Measurements from ENCODE around the gene FEN1.

FEN1 gene, protein sequence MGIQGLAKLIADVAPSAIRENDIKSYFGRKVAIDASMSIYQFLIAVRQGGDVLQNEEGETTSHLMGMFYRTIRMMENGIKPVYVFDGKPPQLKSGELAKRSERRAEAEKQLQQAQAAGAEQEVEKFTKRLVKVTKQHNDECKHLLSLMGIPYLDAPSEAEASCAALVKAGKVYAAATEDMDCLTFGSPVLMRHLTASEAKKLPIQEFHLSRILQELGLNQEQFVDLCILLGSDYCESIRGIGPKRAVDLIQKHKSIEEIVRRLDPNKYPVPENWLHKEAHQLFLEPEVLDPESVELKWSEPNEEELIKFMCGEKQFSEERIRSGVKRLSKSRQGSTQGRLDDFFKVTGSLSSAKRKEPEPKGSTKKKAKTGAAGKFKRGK

DNA sequence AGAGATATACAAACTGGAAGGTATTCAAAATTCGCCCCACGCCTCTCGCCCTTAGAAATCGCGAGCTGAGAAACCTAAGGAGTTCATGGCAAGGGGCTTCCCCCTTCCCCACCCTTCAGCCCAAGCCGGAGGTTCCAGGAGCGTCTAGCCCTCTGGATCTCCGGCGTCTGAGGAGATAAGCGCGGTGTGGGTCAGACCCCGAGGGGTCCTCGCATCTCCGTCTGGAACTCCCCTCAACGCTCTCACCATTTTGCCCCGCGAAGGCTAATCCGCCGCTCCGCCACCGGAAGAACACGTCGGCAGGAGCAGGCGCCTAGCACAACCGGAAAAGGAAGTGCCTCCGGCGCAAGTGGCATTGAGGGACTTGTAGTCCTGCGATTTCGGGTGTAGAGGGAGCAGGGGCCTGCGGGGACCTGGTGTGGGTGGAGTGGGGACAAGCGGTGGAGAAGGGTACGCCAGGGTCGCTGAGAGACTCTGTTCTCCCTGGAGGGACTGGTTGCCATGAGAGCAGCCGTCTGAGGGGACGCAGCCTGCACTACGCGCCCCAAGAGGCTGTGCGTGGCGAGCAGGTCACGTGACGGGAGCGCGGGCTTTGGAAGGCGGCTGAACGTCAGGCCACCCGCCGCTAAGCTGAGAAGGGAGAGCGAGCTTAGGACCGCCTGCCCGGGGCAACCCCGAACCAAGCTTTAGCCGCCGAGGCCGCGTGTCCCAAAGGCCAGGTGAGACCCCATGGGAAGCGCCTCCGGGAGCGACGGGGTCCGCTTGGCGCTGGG is at the start of gene FEN1, which contains the start of gene TMEM258:
Gene FEN1 (plus strand): TSS at position 602 of the 773 bp plus-strand sequence. CDS start 2,451 bp downstream, outside the sequence.
Gene TMEM258 (minus strand): TSS at position 290 of the 773 bp plus-strand sequence. CDS start 41 bp downstream, at position 249.
- peak; percentile 84 for DNase-seq

DNA sequence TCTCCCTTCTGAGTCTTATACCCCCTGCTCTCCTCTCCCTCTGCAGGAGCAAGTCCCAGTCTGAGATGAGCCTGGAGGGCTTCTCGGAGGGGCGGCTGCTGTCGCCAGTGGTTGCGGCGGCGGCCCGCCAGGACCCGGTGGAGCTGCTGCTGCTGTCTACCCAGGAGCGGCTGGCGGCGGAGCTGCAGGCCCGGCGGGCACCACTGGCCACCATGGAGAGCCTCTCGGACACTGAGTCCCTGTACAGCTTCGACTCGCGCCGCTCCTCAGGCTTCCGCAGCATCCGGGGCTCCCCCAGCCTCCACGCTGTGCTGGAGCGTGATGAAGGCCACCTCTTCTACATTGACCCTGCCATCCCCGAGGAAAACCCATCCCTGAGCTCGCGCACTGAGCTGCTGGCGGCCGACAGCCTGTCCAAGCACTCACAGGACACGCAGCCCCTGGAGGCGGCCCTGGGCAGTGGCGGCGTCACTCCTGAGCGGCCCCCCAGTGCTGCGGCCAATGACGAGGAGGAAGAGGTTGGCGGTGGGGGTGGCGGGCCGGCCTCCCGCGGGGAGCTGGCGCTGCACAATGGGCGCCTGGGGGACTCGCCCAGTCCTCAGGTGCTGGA is 49.1 kb upstream of the FEN1 start:
- no peak for DNase-seq

DNA sequence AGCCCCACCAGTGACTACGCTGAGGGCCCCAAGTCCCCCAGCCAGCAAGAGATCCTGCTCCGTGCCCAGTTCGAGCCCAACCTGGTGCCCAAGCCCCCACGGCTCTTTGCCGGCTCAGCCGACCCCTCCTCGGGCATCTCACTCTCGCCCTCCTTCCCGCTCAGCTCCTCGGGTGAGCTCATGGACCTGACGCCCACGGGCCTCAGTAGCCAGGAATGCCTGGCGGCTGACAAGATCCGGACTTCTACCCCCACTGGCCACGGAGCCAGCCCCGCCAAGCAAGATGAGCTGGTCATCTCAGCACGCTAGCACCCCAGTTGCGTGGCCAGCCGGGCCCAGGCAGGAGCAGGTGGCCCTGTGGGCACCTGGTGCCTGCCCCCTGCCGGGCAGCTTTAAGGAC is 48.5 kb upstream of the FEN1 start:
- no peak for DNase-seq

DNA sequence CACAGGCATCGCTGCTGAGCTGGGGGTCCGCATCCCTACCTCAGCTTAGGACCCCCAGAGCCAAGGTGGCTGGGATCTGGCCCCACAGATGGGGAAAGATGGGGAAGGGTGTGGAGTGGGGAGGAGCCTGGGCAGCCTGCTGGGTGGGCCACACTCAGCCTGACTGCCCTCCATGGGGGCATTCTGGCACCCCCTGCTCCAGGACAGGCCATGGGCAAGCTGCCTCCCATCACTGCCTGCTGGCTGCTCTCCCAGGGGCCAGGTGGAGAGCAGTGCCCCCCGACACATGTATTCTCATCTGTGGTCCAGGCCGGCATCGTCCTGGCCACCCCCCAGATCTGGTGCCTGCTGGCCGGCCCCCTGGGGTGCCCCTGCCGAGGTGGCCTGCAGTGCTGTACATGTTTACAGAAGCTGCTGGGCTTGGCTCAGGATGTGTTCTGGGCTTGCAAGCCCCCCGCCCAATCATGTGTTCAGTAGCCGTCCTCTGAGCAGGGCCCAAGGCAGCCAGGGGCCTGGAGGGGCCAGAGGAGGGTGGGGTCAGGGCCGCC is 48.0 kb upstream of the FEN1 start:
- no peak for DNase-seq

DNA sequence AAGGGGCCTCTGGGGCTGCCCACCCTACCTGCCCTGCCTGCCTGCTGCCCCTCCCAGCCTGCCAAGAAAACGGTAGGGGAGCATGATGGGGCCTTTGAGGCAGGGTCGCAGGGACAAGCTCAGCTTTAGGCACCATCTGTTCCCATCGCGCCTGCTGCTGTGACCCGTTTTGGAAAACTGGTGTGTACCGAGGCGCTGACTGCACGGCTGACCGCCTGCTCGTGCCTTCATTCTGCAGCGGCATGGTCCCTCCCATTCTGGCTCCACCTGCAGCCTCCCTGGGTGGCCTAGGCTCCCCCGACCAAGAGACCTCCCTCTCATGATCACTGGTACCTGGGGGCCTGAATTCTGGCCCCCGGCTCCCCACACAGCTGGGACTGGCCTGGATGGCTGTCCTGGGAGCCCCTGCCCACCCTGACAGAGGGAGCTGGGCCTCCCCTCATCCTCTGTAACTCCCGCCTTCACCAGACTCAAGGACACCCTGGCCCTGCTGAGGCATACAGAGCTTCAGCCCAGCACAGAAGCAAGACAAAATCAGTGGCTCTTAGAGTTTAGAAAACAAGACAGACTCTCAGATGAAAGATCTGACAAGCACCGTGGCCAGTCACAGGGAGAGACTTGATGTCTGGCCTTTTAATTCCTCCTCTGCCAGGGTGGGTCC is 46.8 kb upstream of the FEN1 start:
- peak; percentile 8 for DNase-seq

DNA sequence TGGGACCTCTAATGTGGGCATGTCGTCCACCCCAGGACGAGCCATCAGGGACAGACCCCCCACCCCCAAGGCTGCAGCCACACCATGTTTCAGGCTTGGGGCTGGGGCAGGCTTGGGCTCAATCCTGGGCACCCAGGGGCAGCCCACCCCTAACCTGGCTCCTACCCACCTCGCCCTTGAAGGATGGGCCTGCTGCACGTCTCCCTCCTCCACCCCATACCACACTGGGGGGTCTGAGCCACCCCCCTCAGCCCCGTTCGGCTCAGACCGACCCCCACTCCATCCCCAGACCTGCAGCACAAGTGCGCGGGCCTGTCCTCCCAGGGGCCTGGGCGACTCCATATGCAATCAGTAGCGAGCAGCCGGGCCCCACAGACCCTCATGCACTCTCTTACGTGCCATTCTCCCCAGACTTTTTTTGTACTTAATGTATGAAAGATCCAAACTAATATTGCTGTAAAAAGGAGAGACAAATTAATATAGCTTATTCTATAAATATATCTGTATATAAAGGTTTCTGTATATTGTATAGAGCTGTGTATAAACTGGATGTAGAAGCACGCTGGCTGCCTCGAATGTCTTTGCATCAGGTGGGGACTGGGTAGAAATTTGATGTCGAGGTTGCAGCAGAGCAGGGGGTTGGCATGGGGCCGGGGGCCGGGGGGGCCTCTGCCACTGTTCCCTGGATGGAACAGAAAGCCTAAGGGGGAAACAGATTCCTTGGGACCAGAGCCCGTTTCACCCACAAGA is 46.1 kb upstream of the FEN1 start:
- DNase-seq = no peak

DNA sequence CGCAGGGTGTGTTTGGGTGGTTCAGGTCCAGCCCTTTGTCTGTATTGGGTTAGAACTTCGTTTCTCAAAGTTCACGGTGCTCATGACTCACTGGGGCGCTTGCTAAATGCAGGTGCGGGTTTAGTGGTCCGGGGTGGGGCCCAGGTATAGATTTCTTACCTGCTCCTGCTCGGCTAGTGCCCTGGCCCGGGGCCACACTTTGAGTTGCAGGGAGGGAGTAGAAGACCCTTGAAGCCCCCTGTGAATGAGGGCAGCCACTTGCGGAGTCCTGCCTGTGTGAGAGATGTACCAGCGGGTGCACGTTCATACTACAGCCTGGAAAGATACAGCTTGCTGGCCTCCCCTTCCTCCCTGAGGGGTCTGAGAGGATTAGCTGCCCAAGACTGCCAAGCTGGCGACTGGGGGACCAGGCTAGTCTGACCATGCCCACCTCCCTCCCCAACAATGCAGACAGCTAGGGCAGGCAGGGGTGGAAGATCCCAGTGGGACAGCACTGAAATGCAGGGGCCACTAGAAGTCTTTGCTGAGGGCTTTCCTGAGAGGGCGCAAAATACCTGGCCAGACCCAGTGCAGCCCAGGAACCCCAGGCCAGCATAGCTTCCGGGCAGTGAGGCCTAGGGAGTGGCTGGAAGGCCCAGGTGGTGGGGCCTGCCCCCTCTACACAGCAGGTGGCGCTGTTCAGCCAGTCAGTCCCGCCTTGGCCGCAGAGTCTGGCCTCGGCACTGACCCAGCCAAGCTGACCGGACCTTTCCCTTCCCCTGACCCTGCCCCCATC is 45.3 kb upstream of the FEN1 start:
- no peak for DNase-seq

DNA sequence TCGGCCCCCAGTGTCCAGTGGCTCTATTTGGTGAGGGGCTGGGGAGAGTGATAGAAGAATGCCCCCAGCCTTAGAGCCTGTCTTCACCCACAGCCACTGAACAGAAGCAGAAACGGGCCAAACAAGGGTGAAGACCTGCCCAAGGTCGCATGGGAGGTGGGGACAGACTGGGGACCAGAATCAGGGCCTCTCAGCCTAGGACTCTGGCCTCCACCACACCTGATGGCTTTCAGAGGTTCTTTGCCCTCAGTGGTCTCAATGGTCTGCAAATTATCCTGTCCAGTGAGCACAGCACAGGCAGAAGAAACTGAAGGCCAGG is 44.8 kb upstream of the FEN1 start:
- DNase-seq = no peak

DNA sequence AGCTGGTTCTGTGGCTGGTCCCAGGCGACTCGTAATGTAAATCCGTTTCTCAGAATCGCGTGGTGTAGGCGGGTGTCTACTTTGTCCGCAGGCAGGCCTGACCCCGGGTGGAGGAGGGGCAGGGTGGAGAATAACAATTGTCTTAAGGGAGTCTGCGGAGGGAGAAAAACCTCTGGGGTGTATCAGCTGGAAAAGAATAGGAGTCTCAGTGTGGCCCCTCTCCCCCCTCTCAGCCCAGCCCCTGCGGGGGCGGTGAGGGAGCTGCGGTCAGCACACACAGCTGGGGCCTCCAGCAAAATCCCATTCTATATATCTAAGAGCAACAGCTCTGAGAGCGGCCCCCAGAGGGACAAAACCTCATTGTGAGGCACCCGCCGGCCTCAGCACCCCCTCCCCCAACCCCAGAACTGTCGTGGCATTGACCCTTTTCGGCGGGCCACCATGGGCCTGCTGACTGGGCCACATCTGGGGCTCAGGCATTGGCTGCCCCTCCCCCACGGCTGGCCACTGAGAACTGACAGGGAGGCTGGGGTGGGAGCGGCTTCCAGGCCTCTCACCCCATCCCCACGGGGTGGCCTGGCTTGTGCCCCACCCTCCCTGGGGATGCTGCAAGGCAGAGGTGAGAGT is 43.0 kb upstream of the FEN1 start:
- DNase-seq = no peak

DNA sequence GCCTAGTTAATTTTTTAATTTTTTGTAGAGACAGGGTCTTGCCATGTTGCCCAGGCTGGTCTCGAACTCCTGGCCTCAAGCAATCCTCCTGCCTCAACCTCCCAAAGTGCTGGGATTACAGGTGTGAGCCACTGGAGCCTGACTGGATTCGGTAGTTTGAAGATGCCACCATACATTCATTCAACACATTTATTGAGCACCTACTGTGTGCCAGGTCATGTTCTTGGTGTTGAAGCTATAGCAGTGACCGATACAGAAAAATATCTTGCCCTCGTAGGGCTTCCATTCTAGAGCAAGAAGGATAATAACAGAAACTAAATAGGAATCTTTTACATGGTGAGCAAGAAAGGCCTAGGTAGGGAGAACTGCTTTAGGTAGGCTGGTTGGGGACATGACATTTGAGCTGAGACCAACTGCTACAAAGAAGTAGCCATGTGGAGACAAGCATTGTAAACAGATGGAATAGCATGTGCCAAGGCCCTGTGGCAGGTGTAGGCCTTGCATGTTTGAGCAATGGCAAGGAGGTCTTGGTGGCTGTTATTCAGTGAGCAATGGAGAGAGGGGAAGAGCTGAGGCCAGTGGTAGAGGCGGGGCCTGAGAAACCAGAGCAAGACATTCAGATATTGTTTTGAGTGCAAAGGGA is 42.0 kb upstream of the FEN1 start:
- DNase-seq = no peak

DNA sequence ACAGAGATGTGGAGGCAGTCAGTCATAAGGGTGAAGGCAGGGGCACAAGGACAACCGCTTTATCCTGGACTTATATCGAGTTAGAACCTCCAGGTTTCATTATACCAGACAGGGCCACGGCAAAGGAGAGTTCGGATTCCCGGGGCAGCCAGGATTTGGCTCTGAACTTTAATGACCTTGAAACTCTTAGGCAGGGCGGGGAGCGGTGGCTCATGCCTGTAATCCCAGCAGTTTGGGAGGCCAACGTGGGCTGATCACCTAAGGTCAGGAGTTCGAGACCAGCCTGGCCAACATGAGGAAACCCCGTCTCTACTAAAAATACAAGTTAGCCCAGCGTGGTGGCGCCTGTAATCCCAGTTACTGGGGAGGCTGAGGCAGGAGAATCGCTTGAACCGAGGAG is 41.3 kb upstream of the FEN1 start:
- no peak for DNase-seq

DNA sequence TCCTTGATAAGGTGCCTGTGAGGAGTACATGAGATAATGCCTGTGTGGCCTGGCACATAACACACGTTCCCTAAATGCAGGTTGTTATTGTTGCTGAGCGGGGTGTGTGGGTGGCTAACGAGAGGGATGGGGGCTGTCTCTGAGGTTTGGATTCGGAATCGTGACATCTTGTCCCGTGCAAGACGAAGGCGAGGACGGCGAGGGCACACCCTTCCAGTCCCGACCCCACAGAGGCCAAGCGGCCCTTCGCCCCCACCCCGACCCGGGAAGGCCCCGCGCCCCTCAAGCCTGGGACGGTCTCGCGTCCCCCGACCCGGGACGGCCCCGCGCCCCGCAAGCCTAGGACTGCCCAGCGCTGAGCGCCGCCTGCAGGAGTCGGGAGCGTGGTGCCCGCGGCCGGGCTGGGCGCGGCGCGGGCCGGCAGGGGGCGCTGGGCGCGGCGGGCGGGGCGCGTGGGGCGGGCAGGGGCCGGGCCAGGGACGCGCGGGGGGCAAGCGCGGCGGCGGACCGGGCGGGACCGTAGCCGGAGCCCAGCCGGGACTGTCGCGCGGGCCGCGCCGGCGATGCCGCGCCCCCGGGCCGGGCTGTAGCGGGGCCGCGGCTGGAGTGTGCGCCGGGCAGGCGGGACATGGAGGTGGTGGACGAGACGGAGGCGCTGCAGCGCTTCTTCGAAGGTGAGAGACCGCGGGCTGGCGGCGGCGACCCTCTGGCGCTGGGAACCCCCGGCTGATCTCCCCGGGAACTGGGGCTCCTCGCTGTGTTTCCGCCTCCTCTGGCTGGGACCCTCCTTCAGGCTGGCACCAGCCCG is 40.4 kb upstream of the FEN1 start, which contains the start of gene MYRF:
Gene MYRF (plus strand): TSS at position 520 of the 808 bp plus-strand sequence. CDS start 109 bp downstream, at position 629.
- DNase-seq = peak; percentile 33

DNA sequence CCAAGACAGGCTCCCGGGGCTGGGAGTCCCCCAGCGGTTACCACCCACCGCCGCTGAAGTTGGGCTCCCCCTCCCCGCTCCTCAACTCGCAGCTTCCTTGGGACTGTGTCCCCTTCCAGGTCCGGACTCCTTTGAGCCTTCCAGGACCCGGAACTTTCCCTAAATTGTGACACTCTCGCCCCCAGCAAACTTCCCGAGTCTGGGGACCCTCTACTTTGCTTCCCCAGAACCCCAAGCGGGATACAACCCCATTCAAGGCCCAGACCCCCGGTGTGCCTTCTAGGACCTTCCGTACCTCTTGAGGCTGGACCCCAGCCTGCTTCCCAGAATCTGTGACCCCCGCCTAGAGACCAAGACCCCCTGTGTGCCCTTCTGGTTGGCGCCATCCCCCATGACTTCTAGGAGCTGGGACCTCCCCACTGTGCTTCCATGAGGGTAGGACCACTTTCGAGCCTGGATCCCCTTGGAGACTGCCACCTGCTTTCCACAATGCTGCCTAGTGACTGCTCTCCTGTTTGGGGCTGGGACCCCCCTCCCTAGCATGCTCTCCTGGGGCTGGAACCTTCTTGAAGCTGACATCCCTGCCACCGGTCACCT is 39.7 kb upstream of the FEN1 start:
- DNase-seq = no peak

DNA sequence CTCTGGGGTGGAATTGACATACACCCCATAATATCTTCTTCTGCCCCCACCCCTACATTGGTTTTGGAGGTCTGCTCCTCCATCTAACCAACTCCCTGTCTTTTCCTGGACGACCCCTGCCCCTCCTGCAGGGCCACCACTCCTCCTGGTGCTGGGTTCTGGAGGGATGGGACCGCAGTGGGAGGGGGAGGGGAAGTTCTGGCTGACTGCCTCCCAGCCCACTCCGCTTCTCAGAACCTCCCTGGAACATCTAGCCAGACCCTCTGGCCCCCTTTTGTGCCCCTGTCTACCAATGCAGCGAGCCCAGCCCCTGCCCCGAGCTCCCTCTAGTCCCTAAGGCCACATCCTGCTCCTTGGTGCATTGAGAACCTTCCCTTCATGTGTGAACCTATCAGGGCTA is 39.0 kb upstream of the FEN1 start:
- no peak for DNase-seq

DNA sequence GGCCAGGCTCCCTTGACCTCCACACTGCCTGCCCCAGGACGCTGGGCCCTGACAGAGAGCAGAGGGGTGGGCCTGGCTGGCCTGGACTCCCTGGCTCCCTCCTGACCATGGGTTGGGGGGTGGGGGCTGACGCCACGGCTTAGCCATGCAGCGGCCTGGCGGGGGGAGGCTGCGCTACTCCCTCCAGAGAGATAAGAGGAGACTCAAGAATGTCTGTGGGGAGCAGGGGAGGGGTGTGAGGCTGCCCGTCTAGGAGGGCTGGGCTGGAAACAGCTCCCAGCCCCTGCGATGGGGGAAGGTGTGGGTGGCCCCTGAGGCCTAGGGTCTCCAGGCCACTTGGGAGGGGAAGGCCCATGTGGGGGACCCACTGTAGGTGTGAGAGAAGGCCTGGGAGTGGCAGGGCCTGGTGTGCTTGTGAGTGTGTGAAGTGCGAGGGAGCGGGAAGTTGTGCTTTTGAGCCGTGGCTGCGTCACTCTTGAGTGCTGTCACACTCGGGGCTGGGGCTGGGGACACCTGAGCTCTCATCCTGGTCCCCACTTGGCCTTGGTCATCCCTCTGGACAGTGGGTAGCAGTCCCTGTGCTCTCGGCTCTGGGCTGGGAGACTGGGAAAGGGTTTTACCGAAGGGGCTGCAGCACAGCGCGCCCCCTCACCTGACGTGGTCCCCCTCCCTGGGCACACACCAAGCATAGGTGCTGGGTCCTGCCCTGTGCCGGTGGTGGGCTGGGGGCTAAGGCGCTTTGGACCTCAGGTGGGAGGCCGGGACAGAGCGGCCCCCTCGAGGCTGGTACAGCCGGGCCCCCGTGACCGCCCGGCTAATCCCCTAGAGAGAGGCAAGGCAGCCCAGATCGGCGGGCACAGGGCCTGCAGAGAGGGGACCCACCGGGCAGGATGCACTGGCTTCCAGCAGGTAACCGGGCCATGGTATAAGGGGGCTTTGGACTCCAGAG is 37.9 kb upstream of the FEN1 start:
- DNase-seq = no peak

DNA sequence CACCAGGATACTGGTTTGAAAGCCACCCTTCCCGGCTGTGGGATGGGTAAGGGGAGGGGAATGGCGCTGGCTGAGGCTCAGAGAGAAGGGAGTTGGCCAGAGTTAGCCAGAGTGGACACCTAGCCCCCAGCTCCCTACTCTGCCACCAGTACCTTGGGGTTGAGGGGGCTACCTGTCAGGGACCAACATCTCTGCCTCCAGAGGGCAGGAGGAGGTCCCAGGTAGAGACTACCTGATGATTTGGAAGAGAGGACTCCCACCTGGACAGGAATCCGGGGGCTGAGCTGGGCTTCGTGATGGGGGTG is 36.6 kb upstream of the FEN1 start:
- no peak for DNase-seq

DNA sequence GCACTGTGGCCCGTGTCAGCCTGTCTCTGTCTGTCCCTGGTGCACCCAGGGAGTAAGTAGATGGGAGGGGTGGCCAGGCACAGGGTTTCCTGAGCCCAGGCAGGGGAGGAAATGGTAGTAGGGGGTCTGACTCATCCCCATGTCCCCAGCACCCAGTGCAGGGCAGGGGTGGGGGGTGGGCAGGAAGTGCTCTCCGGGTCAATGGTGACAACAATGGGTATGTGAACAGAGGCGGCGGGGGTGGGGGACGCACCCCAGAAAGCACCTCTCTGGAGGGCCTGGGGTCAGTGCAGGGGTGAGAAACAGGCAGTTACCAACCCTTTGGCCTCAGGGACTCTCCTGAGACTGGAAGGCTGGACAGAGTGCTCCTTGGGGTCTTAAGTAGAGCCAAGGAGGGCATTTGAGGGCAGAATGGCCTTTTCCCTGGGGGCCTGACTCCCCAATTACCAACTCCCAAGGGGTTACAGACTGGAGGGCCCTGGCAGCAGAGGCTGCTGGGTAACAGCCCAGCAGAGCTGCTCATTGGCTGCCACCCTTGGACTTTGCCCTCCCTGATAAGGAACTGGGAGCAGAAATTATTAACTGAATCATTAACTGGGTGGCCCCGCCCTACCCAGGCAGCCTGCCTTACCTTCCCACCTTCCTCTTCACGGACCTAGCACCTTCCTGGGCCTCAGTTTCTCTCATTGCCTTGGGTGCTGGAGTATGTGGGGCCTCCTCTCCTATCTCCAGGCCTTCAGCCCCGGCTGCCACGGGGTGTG is 36.1 kb upstream of the FEN1 start:
- no peak for DNase-seq

Measured in NCI-H510A (cell line).